ENCODE measurements around the gene PCAT6. TPM values are rescaled to one million over a fixed set of nuclear protein-coding genes. Genes with fewer than 3 reads are reported as not detected.

Gene PCAT6
- total and polyA plus RNA-seq, 2 of the 8 experiments (the other 6 are each of a cell fraction or from before 2014, with no cell fraction given) = 4.6 to 14.7 TPM

DNA sequence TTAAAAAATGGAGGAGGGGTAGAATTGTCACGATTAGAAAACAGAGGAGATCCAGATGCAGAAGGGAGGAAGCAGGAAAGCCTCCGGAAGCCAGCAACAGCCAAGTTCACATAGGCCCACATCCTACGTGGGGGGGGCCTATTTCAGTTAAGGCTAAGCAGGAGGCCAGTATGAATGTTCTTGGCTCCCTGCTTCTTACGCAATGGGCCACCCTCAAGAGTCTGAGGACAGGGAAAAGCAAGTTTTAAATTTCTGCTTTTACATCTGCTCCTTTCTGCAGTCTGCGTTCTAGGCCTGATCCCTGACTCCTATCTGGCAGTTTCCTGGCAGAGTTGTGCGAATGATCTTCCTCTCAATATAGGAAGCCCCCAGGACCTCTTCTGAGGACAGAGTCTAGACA, 47.6 kb downstream of the PCAT6 start (continued):
- no peak for TF ChIP-seq GABPA (IDR thresholded peaks at IDR 0.05; ENCODE audit: borderline replicate concordance, insufficient read depth, low read length)
